ENCODE measurements around the gene MGAT3.

MGAT3 gene

DNA sequence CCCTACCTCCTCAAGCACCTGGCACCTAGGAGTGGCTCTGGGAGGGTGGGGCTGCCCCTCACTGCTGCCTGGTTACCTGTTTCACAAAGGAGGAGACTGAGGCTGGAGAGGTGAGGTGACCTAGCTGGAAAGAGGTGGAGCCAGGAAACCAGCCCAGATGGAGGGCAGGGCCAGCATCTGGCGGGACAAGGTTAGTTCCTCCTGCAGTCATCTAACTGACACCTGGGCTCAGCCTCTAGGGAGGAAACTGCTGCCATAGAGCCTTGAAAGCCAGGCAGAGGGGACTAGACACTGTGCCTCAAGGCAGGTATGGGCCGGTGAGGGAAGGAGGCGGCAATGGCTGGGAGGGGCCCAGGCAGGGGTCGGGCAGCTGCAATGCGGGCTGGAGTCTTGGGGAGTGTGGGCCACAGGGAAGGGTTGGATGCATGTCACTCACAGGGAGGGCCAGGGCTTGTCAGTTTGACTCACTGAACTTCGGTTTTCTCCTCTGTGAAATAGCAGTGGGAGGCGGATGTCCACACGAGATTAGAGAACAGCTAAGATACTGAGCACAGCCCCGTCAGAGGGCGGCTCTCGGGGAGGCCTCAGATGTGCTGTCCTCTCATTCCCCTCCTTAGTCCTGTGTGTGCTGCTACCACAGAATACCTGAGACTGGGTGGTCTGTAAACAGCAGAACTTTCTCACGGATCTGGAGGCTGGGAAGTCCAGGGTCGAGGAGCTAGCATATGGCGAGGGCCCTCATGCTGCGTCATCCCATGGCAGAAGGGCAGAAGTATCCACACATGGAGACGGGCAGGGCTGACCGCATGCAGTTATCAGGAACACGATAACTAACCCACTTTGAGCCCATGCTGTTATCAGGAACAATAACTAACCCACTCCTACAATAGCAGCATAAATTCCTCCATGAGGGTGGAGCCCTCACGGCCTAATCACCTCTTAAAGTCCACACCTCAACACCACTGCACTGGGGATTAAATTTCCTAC, 16.1 kb downstream of the MGAT3 start:
- no peak for DNase-seq

DNA sequence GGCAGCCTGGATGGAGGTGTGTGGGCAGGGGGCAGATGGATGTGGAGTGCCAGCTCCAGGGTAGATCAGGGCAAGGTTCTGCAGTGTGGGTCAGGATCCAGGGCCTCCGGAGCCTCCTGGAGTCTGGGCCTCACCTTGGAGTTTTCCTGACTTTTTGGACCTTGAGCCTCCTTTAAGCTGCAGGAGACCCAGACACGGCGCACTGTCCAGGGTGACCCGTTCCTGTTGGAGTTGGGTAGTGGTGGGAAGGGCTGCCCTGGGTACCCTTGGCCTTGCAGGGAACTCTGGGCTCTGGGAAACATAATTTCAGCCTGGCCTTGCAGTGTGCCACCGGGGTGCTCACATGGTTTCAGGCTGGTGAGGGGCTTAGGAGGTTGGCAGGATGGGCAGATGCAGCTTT, 17.0 kb downstream of the MGAT3 start:
- DNase-seq = no peak

DNA sequence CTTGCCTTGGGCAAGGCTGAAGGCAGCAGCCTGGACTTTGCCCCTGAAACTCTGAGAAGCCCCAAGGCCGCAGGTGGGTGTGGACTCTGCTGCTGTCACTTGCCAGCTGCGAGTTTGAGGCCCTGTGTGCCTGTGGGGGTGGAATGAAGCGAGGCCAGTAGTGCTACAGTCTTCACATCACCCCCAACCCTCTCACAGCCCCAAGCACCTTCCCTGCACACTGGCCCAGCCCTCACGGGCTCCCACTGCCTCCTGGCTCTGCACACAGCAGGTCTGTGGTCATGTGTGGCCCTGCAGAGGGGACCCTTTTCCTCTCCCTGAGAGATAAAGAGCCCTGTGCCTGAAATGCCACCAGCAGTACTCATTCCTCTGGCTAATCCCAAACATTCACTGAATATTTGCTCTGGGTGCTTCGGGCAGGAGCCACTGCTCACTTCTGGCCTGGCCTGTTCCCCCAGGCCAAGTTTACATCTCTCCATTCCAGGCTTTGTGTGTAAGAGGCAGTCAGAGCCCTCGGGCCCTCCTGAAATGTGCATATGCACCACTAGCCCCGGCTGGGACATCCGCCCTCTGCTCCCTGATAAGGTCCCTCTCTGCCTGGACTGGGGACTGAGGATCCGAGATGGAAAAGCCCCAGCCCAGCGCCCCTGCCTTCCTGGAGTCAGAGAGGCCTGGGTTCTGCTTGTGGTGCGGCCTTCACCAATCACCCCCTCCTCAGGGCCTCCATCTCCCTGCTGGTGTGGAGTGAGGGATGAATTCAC, 17.7 kb downstream of the MGAT3 start:
- DNase-seq = no peak

DNA sequence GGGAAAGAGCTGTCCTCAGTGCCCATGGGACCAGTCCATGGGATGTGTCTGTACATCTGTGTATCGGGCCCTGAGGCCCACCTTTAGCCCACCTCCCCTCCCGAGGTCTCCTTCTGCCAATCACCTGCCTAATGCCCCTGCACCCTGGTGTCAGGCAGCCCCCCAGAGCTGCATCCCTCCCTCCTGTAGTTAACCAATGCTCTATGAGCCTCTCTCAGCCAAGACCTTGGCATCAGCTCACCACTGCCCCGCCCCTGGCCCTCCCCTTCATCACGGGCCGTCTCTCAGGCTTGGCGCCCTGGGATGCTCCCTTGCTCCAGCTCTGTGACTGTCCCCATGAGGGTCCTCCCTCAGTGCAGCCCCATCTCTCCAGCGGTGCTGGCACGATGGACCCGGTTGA, 18.5 kb downstream of the MGAT3 start:
- no peak for DNase-seq

DNA sequence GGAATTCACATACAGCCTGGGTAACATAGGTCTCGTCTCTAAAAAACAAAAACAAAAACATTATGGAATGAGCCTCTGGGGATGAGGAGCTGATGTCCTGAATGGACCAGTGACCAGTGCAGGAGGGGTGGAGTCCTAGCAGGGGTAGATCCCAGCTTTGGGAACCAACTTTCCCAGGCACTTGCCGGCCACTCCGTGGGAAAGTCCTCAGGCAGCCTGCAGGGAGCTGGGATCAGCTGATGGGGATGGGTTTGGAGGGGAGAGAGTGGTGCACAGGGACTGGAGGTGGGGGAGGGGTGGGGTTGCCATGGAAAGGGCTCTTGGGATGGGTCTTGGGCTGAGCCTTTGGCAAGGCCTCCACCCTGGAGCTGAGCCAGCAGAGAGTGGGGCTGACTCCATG, 19.1 kb downstream of the MGAT3 start:
- no peak for DNase-seq

DNA sequence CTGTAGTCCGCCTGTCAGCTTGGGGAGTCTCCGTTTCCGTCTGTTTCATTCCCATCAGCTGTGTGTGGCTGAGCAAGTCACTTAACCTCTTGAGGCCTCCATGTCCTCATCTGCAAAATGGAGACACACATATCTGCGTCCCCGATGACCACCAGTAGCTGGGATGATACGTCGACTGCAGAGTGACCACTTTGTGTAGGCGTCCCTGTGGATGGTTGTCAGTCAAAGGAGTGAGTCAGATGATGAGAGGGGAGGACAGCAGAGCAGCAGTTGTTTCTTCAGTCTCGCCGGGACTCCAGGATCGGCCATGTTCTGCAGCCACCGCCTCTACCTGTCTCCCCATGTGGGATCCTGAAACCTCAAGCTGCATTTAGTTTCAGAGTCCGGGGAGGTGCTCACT, 19.9 kb downstream of the MGAT3 start:
- no peak for DNase-seq

DNA sequence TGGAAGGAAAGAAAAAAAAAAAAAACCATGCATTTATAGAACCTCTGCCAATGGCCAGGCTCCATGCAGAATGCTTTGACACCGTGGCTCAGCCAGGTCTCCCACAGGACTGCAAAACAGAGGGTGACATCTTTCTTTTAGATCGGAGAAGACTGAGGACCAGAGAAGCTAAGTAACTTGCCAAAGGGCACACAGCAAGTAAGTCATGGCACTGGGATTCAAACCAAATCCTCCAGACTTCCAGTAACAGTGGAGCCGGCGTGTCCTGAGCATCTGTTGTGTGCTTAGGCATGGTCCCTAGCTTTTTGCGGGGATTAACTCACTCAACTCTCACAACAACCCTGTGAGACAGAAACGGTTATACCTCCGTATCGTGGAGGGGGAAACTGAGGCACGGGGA, 20.7 kb downstream of the MGAT3 start:
- no peak for DNase-seq

DNA sequence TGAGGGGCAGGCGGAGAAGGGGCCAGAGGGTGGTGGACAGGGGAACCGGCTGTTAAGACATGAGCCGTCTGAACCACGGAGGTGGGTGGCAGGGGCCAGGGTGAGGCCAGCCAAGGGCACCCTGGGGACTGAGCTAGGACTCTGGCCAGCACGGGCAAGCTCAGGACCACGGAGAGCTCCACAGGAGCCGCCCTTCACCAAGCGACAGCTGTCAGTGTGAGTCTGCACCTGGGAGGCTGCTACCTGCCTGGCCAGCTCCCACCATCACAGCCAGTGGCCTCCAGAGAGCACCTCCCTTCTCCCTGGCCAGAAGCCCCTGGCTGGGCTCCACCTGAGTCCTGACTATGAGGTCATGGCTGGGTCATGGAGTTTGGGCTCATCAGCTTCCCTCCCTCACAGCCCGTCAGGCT, 21.6 kb downstream of the MGAT3 start:
- DNase-seq = no peak

DNA sequence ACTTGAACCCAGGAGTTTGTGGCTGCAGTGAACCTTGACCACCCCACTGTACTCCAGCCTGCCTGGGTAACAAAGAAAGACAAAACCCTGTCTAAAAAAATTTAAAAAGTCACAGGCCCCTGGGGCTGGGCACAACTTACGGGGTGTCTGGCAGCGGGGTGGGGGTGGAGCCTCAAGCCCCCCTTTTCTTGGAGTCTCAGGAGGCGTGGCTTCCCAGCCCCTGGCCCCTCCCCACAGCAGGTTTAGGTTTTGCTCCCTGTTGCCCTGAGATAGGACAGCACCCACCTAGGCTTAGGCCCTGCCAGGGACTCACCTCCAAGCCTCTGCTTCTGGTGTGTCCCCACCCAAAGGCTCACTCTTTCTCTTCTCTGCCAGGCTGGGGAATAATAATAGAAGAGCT, 22.4 kb downstream of the MGAT3 start:
- DNase-seq = no peak

DNA sequence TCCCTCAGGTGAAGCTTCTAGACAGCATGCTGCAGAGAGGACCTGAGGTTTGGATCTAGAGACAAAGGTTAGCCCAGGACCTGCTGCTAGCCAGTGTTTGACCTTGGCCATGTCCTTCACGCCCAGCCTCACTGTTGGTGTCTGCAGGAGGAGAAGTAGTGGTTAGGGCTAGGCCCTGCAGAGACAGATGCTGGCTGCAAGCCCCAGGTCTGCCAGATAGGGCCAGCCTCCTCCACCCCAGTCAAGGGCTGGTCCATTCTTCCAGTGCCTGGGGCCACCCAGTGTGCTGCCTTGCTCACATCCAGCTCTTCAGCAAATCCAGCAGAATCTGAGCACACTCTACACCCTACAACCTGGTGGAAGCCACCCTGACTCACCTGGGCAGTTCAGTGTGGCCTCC, 23.7 kb downstream of the MGAT3 start:
- DNase-seq = no peak

DNA sequence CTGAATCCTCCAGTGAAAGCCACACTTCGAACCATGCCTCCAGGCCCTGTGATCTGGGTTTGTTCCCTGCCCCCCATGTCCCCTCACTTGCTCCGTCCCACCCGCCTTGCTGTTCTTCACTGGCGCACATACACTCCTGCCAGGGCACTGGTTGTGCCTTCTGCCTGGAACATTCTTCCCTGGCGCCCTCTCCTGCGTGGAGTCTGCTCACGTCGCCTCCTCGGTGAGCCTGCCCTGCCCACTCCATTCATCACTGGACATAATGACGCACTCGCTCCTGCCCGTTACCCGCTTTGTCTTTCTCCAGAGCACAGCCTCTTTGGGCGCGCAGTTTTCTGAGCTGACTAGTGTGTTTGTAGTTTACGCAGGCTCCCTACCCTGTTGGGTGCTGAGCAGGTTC, 24.2 kb downstream of the MGAT3 start:
- DNase-seq = no peak

DNA sequence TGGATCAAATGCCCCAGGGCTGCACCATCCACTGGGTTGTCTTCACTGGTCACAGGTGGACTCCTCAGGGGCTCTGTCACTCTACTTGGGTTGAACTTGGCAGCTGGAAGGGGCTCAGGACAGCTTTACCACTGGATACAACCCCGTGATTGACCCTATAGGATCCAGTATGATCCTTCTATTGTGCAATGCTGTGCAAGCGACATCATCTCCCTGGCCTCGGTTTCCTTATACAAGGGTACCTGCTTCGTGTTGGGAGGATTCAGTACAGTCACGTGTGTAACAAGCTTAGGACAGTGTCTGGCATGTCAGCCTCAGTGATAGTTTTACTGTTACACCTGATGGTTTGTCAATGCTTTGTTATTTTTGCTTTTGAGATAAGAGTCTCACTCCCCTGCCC, 24.8 kb downstream of the MGAT3 start:
- no peak for DNase-seq

DNA sequence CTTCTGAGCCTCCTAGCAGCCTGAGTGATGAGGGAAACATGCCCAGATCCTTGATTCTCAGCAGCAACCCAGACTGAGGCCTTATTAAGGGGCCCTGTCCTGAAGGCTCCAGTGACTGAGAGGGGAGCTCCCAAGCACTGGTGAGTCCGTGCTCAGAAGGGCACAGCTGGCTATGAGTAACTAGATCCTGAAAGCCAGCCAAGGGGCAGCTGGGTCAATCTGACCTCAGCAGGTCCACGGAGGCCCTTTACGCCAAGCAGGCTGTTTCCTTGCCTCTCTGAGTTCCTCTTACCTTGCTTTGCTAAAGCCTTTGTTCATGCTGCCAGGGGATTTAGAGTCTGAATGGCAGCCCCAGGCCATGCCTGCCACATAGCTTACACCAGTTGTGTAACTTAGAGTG, 26.0 kb downstream of the MGAT3 start:
- no peak for DNase-seq

DNA sequence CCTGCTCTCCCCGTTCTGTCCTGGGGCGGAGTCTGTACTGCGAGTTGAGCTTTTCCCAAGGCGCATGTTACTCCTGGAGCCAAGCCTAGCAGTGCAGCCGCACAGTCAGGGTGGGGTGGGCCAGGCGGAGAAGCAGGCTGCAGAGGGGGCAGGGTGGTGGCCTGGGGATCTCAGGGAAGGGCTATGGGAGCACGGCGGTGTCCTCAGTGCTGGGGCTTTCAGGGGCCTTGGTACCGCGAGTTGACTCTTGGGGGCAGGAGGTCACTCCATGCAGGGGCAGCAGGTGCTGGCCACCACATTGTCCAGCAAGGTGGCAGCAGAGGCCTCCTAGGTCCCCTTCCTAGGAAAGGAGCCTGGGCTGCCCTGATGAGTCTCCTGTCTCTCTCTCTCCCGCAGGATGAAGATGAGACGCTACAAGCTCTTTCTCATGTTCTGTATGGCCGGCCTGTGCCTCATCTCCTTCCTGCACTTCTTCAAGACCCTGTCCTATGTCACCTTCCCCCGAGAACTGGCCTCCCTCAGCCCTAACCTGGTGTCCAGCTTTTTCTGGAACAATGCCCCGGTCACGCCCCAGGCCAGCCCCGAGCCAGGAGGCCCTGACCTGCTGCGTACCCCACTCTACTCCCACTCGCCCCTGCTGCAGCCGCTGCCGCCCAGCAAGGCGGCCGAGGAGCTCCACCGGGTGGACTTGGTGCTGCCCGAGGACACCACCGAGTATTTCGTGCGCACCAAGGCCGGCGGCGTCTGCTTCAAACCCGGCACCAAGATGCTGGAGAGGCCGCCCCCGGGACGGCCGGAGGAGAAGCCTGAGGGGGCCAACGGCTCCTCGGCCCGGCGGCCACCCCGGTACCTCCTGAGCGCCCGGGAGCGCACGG, 30.4 kb downstream of the MGAT3 start:
- no peak for DNase-seq

DNA sequence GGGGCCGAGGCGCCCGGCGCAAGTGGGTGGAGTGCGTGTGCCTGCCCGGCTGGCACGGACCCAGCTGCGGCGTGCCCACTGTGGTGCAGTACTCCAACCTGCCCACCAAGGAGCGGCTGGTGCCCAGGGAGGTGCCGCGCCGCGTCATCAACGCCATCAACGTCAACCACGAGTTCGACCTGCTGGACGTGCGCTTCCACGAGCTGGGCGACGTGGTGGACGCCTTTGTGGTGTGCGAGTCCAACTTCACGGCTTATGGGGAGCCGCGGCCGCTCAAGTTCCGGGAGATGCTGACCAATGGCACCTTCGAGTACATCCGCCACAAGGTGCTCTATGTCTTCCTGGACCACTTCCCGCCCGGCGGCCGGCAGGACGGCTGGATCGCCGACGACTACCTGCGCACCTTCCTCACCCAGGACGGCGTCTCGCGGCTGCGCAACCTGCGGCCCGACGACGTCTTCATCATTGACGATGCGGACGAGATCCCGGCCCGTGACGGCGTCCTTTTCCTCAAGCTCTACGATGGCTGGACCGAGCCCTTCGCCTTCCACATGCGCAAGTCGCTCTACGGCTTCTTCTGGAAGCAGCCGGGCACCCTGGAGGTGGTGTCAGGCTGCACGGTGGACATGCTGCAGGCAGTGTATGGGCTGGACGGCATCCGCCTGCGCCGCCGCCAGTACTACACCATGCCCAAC, 31.2 kb downstream of the MGAT3 start:
- no peak for DNase-seq

DNA sequence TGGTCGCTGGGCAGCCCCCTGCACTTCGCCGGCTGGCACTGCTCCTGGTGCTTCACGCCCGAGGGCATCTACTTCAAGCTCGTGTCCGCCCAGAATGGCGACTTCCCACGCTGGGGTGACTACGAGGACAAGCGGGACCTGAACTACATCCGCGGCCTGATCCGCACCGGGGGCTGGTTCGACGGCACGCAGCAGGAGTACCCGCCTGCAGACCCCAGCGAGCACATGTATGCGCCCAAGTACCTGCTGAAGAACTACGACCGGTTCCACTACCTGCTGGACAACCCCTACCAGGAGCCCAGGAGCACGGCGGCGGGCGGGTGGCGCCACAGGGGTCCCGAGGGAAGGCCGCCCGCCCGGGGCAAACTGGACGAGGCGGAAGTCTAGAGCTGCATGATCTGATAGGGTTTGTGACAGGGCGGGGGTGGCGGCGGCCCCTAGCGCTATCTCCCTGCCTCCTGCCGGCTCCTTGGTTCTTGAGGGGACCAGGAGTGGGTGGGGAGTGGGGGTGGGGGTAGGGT, 31.8 kb downstream of the MGAT3 start:
- DNase-seq = no peak

DNA sequence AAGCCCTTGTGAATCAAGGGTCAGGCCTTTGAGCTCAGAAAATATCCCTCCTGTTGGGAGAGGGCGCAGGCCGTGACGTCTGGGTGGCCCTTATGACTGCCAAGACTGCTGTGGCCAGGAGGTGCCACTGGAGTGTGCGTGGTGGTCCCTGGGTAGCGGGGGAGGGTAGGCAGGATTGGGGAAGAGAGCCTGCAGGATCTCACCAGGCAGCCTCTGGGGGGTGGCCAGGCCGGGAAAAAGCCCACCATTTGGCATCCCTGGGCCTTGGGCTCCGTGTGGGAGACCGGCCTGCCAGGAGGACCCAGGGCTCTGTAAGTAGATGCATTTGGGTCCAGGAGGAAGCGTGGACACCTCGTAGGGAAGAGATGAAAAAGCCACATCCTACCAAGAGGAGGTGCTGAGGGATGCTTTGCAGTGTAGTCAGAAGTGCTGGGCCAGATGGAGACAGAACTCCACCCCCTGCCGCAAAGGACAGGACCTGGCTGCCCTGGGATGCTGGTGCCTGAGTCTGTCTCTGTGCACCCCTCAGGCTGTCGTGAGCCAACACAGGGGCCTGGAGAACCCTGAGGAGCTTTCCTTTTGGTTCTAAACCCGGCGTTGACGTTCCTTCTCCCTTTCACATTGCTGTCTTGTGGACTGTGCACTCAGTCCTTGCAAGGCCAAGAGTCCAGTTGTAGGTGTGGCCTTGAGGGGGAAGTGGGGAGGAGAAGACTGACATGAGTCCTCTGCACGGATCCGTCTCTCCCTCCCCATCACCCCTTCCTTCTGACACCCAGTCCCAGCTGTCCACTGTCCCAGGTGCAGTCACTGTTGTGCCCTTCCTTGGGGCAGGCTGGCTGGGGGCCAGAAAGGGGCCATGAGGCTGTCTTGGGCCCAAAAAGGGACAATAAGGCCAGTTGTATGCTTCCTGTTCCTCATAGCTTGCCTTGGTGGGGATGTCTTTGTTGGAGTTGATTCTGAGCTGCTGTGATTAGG, 32.6 kb downstream of the MGAT3 start:
- no peak for DNase-seq

DNA sequence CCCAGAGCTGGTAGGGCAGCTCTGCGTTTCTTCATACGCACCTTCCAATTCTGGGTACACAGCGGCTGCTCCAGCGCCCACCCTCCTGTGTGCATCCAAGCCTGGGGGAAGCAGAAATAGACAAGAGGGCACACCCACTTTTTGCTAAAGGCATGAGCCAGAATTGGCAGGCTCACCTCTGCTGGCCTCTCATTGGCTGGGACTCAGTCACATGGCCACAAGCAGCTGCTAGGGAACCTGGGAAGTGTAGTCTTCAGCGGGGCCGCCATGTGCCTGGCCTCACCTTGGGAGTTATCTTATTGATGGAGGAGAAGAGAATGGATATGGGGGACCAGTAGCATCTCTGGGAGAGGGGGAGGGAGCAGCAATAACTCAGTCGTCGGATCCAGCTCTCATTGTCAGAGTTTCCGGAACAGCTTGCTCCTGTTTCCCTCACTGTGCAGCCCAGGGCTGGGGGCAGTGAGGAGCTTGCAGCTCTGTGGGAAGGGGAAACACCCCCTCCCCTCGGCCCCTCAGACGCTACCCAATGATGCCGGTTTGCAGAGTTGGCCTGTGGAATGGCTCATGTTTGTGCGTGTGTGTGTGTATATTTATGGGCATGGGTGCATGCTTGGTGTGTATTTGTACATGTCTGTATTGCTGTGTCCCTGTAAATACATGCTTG, 33.5 kb downstream of the MGAT3 start:
- peak; percentile 33 to 39 for DNase-seq

DNA sequence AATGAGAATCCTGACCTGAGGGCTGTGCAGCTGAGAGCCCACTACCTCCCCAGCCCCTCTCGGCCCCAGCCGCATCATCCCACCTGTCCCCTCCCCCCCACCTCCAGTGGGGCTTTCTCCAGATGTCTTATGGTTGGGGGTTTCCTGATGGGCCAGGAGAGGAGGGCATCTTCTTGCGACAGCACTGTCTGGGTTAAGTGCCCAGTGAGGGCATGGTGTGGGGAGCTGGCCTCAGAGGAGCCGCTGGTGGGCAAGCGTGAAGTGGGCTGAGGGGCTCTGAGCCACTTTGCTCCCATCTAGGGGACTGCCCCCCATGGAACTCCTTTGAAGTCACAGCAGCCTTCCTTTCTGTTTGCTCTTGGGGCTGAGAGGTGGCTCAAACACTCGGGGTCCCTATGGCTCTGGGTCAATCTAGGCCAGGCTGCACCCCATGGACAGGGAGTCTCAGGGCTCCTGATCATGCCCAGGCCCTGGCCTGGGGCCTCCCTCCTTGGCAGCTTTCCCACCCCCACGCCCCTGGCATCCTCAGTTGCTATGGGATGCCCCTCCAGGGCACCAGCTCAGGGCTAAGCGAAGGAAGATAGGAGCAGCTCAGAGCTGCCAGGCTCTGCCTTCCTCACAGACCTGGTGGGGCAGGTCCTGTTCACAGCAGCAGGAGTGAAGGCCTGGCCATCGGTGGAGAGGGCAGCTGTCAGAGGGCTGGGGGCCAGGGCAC, 34.3 kb downstream of the MGAT3 start:
- no peak for DNase-seq

DNA sequence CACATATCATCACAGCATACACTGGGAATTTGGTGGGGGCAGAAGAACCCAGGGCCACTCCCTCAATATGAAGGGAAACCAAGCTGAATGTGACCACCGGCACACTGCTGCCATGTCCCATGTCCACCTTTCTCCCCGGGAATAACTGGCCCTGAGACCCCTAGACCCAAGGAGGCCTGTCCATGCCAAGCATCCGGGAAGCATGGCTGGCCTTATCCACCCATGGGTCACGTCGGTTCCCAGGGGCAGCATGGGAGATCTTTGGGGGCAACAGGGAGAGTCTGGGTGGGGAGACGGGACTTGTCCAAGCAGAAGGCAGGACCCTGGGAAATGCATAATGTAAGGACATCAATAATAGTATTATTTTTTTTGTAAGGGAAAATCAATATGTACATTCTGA, 34.9 kb downstream of the MGAT3 start:
- no peak for DNase-seq
